SK-N-SH (cell line): Measurements from ENCODE around the gene NBPF4.

Experiments used
- CHD2 ChIP-seq: fragments of 150-350 bp; IDR thresholded peaks from 2 replicates; pipeline ENCODE4 v1.6.1; 2018; ENCODE audit warnings: low read length; ENCODE audit not compliant: partially characterized antibody
- CTCF ChIP-seq: fragments of 200-600 bp; sonication (generic); IDR thresholded peaks from 2 replicates; pipeline ENCODE4 v1.6.1; 2017; ENCODE audit warnings: antibody characterized with exemption, mild to moderate bottlenecking, moderate library complexity
- MAX ChIP-seq: IDR thresholded peaks from 2 replicates; pipeline ENCODE4 v1.4.0; 2012; ENCODE audit warnings: low read depth
- POLR2AphosphoS5 ChIP-seq: IDR thresholded peaks from 2 replicates; pipeline ENCODE4 v1.6.1; 2012; ENCODE audit warnings: low read depth, low read length
- REST ChIP-seq: IDR thresholded peaks from 2 replicates; pipeline ENCODE4 v1.6.1; 2012; ENCODE audit warnings: mild to moderate bottlenecking, low read depth, low read length, moderate library complexity
- SMC3 ChIP-seq: IDR thresholded peaks from 2 replicates; pipeline ENCODE4 v1.6.1; 2012; ENCODE audit warnings: low read depth, low read length, improper control_type of control experiment
- TAF1 ChIP-seq: IDR thresholded peaks from 2 replicates; pipeline ENCODE4 v1.6.1; 2012; ENCODE audit warnings: low read depth, mild to moderate bottlenecking, low read length, moderate library complexity, borderline replicate concordance
- USF2 ChIP-seq: fragments of 150-350 bp; IDR thresholded peaks from 2 replicates; pipeline ENCODE4 v1.6.1; 2017; ENCODE audit warnings: antibody characterized with exemption, low read length, low read depth, borderline replicate concordance
- YY1 ChIP-seq: IDR thresholded peaks from 2 replicates; pipeline ENCODE4 v1.4.0; 2012; ENCODE audit warnings: low read depth, mild to moderate bottlenecking

GRCh38 chr1:108201687-108202086 is 42.2 kb downstream of the NBPF4 start:
- TF ChIP-seq USF2 (no peak), CTCF (no peak), MAX (no peak), SMC3 (no peak), YY1 (no peak), POLR2AphosphoS5 (no peak), TAF1 (no peak), CHD2 (no peak), REST (no peak)
